GM12875 (cell line): ENCODE results near the gene UBE2N.

Experiments used
- H3K4me3 ChIP-seq: one replicate; pipeline ENCODE4 v1.5.1; 2011; ENCODE audit warnings: low read depth, low read length, control low read depth
- TF ChIP-seq, protein P1 (sequence below): IDR thresholded peaks from 2 replicates; pipeline ENCODE4 v1.5.1; 2011; ENCODE audit warnings: low read depth, mild to moderate bottlenecking, control low read depth, inconsistent platforms, low read length, moderate library complexity, borderline replicate concordance; ENCODE audit not compliant: insufficient read depth

UBE2N gene

GRCh38 chr12:93429852-93430251 is 11.9 kb downstream of the UBE2N start:
- no peak overlapping the region for H3K4me3 ChIP-seq
- TF ChIP-seq, protein P1, sequence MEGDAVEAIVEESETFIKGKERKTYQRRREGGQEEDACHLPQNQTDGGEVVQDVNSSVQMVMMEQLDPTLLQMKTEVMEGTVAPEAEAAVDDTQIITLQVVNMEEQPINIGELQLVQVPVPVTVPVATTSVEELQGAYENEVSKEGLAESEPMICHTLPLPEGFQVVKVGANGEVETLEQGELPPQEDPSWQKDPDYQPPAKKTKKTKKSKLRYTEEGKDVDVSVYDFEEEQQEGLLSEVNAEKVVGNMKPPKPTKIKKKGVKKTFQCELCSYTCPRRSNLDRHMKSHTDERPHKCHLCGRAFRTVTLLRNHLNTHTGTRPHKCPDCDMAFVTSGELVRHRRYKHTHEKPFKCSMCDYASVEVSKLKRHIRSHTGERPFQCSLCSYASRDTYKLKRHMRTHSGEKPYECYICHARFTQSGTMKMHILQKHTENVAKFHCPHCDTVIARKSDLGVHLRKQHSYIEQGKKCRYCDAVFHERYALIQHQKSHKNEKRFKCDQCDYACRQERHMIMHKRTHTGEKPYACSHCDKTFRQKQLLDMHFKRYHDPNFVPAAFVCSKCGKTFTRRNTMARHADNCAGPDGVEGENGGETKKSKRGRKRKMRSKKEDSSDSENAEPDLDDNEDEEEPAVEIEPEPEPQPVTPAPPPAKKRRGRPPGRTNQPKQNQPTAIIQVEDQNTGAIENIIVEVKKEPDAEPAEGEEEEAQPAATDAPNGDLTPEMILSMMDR = no peak

DNA sequence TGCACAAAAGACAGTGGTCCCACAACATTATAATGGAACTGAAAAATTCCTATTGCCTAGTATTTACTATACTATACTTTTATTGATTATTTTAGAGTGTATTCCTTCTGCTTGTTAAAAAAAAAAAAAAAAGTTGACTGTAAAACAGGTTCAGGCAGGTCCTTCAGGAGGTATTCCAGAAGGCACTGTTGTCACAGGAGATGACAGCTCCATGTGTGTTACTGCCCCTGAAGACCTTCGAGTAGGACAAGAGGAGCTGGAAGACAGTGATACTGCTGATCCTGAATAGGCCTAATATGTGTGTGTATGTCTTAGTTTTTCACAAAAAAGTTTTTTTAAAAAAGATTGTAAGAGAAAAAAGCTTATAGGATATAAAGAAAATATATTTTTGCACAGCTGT is 12.3 kb downstream of the UBE2N start:
- TF ChIP-seq, protein P1 = no peak
- no peak overlapping the region for H3K4me3 ChIP-seq

DNA sequence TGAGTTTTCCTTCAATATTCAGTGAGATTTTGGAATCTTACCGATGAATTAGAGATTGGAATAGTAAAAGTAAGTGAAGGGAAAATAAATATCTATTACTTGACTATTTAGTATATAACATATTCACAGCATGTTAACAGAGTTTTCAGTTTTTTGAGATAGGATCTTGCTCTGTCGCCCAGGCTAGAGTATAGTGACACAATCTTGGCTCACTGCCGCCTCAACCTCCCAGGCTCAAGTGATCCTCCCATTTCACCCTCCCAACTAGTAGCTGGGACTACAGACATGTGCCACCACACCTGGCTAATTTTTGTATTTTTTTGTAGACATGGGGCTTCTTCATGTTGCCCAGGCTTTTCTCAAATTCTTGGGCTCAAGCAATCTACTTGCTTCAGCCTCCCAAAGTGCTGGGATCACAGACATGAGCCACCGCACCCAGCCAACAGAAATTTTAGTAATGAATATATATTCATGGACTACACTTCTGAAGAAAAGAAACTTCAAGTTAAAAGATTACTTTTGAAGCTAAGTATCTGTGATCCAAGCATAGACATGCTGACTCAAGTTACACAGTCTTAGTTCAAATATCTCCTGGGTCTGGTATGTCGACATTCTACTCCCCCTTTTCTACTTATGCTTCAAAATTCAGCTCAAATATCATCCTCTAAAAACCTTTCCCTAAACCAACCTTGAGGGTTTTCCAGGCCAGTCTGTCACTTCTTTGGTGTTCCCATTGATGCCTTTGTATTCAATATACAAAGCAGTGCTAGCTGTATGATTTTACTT is 13.8 kb downstream of the UBE2N start:
- H3K4me3 ChIP-seq = no peak overlapping the region
- TF ChIP-seq, protein P1 = no peak

DNA sequence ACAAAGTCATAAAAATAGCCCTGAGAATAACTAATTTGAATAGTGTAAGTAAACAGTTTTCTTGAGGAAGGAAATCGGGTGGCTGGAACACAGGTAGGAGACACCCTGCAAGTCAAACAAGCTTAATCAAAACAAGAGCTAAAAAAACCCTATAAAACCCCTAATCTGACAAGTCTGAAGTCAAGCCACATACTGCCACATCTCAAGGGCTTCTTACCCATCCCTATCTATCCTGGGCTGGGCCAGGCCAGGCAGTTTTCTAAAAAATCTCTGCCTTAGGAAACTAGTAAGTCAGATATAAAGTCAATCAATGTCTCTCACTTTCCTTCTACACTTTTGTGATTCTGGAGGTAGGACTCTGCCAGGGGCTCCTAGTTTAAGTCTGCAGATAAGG is 15.3 kb downstream of the UBE2N start:
- TF ChIP-seq, protein P1 = no peak
- H3K4me3 ChIP-seq = no peak overlapping the region

GRCh38 chr12:93425736-93426411 is 15.9 kb downstream of the UBE2N start:
- TF ChIP-seq, protein P1 = no peak
- H3K4me3 ChIP-seq = no peak overlapping the region

- TF ChIP-seq, protein P1 = no peak
- no peak overlapping the region for H3K4me3 ChIP-seq
Observed at GRCh38 chr12:93422050-93422449, 19.7 kb downstream of the UBE2N start.

- H3K4me3 ChIP-seq = no peak overlapping the region
- TF ChIP-seq, protein P1 = no peak; the same call in 1 of the 2 replicates
Observed at GRCh38 chr12:93419388-93420034, 22.2 kb downstream of the UBE2N start.
